Astrocyte of the spinal cord (primary cell): ENCODE measurements around the gene PDYN.
"Not testable (repeated sequence)": the region's sequence is repeated elsewhere in the genome, so short reads cannot be mapped to it uniquely, and the experiment has no call there.

ENCODE experiments used
- DNase-seq: peaks from one replicate; pipeline ENCODE4 v3.0.0; 2011; ENCODE audit warnings: low read depth, low spot score
- H3K4me3 ChIP-seq: 2 replicates; pipeline ENCODE4 v1.5.1; 2011; ENCODE audit warnings: low read depth, mild to moderate bottlenecking, low read length, moderate library complexity
- CTCF ChIP-seq: IDR thresholded peaks from 2 replicates; pipeline ENCODE4 v1.5.1; 2012; ENCODE audit warnings: low read depth, mild to moderate bottlenecking, low read length, inconsistent platforms
- in situ Hi-C: cut with HindIII; loops from 2 replicates; pipeline ENCODE4 v1.10.0; 2017; ENCODE audit warnings: low sequenced_read_pairs

PDYN gene

GRCh38 chr20:1993986-1994385 is at the start of gene PDYN:
TSS of gene PDYN (minus strand) at chr20:1994058. CDS start at chr20:1983084, 10,974 bp downstream.
- H3K4me3 ChIP-seq, result no peak within 1 kb of the TSS
- DNase-seq, result no peak
- no peak for TF ChIP-seq CTCF
- in situ Hi-C loops, result no loop called here

GRCh38 chr20:2042400-2042799 is 48.5 kb upstream of the PDYN start:
- in situ Hi-C loops, result no loop called here
- peak; percentile 1 for DNase-seq
- TF ChIP-seq CTCF, result no peak
- H3K4me3 ChIP-seq, result no peak overlapping the region

- H3K4me3 ChIP-seq, result no peak overlapping the region
- TF ChIP-seq CTCF, result no peak
- no peak for DNase-seq
- in situ Hi-C loops, result no loop called here
These were observed 44.3 kb upstream of the PDYN start for GRCh38 chr20:2038161-2038560.

GRCh38 chr20:2037296-2037914 is 43.5 kb upstream of the PDYN start:
- H3K4me3 ChIP-seq, result no peak overlapping the region
- no peak for TF ChIP-seq CTCF
- in situ Hi-C loops, result no loop called here
- DNase-seq, result no peak

GRCh38 chr20:2036357-2036756 is 42.5 kb upstream of the PDYN start:
- H3K4me3 ChIP-seq, DNase-seq, in situ Hi-C loops: not testable (repeated sequence)

- no peak overlapping the region for H3K4me3 ChIP-seq
- TF ChIP-seq CTCF, result no peak
- in situ Hi-C loops, result no loop called here
- DNase-seq, result no peak
These were observed 38.3 kb upstream of the PDYN start for GRCh38 chr20:2032168-2032567.

- no peak for TF ChIP-seq CTCF
- no peak for DNase-seq
- no peak overlapping the region for H3K4me3 ChIP-seq
- in situ Hi-C loops, result no loop called here
These were observed 32.7 kb upstream of the PDYN start for GRCh38 chr20:2026514-2026913.
